ENCODE results near the gene GUCY2C.

GUCY2C gene

DNA sequence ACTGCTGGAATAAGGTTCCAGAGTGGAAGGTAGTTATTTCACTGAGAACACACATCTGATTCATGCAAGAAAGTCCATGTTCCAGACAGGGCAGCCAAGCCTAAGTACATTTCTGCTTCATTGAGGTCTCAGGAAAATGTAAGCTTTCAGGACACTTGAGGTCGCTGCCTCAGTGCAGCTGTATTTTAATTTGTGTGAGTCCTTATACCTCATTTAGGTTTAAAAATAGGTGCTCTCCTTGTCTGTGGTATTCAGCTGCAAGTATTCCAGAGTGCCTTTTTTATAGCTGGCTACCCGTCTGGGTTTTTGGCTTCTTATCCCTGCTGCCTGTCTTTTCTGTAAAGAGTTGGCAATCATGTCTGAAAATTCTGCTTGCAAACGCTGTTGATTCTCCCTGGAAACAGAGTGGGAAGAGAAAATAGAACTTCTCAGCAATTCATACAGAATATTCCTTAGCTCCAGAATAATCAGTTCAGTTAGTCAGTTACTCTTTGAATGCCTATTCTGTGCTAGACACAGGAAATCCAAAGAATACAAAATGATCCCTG is 83.4 kb downstream of the GUCY2C start:
- TF ChIP-seq RAD21 (IDR thresholded peaks at IDR 0.05; ENCODE audit: low read depth) (no peak), CEBPB (IDR thresholded peaks at IDR 0.05) (no peak), CREB1 (IDR thresholded peaks at IDR 0.05; ENCODE audit: low read depth) (no peak), EP300 (IDR thresholded peaks at IDR 0.05; ENCODE audit: borderline replicate concordance) (no peak), TAF1 (IDR thresholded peaks at IDR 0.05; ENCODE audit: low read depth) (no peak)

DNA sequence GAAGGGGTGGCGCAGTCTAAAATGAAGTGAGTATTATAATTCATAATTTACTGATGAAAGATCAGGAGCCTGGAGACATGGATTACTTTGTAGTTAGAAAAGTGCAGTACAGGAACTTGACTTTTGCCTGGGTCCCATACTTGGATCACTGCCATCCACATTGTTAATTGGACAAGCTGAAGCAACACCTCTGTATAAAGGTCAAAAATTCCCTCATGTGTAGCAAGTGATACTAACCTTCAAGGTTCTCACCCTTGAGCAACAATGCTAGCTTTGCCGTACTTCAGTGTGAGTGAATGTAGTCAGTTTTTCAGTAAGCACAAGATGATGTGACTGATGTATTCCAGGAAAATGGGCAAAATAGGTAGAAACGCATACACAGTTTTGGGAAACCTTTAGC is 84.1 kb downstream of the GUCY2C start:
- no peak for TF ChIP-seq CEBPB (IDR thresholded peaks at IDR 0.05)
- TF ChIP-seq, protein P1, sequence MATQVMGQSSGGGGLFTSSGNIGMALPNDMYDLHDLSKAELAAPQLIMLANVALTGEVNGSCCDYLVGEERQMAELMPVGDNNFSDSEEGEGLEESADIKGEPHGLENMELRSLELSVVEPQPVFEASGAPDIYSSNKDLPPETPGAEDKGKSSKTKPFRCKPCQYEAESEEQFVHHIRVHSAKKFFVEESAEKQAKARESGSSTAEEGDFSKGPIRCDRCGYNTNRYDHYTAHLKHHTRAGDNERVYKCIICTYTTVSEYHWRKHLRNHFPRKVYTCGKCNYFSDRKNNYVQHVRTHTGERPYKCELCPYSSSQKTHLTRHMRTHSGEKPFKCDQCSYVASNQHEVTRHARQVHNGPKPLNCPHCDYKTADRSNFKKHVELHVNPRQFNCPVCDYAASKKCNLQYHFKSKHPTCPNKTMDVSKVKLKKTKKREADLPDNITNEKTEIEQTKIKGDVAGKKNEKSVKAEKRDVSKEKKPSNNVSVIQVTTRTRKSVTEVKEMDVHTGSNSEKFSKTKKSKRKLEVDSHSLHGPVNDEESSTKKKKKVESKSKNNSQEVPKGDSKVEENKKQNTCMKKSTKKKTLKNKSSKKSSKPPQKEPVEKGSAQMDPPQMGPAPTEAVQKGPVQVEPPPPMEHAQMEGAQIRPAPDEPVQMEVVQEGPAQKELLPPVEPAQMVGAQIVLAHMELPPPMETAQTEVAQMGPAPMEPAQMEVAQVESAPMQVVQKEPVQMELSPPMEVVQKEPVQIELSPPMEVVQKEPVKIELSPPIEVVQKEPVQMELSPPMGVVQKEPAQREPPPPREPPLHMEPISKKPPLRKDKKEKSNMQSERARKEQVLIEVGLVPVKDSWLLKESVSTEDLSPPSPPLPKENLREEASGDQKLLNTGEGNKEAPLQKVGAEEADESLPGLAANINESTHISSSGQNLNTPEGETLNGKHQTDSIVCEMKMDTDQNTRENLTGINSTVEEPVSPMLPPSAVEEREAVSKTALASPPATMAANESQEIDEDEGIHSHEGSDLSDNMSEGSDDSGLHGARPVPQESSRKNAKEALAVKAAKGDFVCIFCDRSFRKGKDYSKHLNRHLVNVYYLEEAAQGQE (IDR thresholded peaks at IDR 0.05; ENCODE audit: low read depth): no peak
- TF ChIP-seq, protein P2, sequence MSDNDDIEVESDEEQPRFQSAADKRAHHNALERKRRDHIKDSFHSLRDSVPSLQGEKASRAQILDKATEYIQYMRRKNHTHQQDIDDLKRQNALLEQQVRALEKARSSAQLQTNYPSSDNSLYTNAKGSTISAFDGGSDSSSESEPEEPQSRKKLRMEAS (IDR thresholded peaks at IDR 0.05): no peak
- TF ChIP-seq TAF1 (IDR thresholded peaks at IDR 0.05; ENCODE audit: low read depth): no peak
- TF ChIP-seq, protein P3, sequence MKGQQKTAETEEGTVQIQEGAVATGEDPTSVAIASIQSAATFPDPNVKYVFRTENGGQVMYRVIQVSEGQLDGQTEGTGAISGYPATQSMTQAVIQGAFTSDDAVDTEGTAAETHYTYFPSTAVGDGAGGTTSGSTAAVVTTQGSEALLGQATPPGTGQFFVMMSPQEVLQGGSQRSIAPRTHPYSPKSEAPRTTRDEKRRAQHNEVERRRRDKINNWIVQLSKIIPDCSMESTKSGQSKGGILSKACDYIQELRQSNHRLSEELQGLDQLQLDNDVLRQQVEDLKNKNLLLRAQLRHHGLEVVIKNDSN (IDR thresholded peaks at IDR 0.05): no peak
- TF ChIP-seq RAD21 (IDR thresholded peaks at IDR 0.05; ENCODE audit: low read depth): no peak

DNA sequence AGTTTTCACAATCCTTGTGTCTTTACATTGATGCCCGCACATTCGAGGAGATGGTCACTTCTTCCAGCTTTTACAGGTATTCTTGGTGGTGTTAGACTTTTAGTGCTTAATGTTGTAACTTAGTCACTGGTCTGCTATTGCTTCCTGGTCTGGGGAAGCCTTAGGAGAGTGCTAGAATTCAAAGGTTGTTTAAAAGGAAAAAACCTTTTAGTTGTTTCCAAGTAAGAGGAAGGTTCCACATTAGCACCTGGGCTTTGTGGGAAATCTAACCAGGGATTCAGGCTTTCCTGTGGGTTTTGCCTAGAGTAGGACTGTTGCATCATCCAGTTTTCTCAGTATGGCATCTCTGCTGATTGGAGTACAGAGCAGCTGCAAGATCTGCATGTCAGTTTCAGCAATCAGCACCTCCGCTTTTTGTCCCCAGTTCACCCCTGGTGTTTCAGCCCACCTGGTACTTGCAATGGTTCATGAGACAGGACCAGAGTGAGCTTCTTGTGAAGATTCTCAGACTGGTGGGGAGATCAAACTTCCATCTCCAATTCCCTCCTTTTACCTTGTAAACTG is 84.7 kb downstream of the GUCY2C start:
- TF ChIP-seq CEBPB (IDR thresholded peaks at IDR 0.05): peak; percentile 31; the same call in 1 of the 2 replicates
- TF ChIP-seq, protein P1 (IDR thresholded peaks at IDR 0.05; ENCODE audit: low read depth): no peak

DNA sequence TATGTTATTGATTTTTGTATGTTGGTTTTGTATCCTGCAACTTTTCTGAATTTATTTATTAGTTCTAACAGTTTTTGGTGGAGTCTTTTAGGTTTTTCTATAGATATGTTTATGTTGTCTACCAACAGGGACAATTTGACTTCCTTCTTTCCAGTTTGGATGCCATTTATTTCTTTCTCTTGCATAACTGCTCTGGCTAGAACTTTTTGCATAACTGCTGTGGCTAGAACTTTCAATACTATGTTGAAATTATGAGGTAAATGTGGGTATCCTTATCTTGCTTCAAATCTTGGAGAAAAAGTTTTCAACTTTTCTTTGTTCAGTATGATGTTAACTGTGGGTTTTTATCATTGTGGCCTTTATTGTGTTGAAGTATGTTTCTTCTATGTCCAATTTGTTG is 88.8 kb downstream of the GUCY2C start:
- TF ChIP-seq TAF1 (IDR thresholded peaks at IDR 0.05; ENCODE audit: low read depth) (no peak), TEAD4 (IDR thresholded peaks at IDR 0.05) (no peak), ZBTB7A (IDR thresholded peaks at IDR 0.05; ENCODE audit: low read depth) (no peak), EP300 (IDR thresholded peaks at IDR 0.05; ENCODE audit: borderline replicate concordance) (no peak), NFIC (IDR thresholded peaks at IDR 0.05) (no peak), CEBPB (IDR thresholded peaks at IDR 0.05) (no peak), RAD21 (IDR thresholded peaks at IDR 0.05; ENCODE audit: low read depth) (no peak), EGR1 (IDR thresholded peaks at IDR 0.05) (no peak), CREB1 (IDR thresholded peaks at IDR 0.05; ENCODE audit: low read depth) (no peak), FOXM1 (IDR thresholded peaks at IDR 0.05; ENCODE audit: borderline replicate concordance, low read depth) (no peak), YY1 (IDR thresholded peaks at IDR 0.05; ENCODE audit: low read depth) (no peak), TCF12 (IDR thresholded peaks at IDR 0.05; ENCODE audit: low read depth) (no peak)
- TF ChIP-seq, protein P2 (IDR thresholded peaks at IDR 0.05): no peak
- TF ChIP-seq, protein P3 (IDR thresholded peaks at IDR 0.05): no peak
- TF ChIP-seq, protein P1 (IDR thresholded peaks at IDR 0.05; ENCODE audit: low read depth): no peak

DNA sequence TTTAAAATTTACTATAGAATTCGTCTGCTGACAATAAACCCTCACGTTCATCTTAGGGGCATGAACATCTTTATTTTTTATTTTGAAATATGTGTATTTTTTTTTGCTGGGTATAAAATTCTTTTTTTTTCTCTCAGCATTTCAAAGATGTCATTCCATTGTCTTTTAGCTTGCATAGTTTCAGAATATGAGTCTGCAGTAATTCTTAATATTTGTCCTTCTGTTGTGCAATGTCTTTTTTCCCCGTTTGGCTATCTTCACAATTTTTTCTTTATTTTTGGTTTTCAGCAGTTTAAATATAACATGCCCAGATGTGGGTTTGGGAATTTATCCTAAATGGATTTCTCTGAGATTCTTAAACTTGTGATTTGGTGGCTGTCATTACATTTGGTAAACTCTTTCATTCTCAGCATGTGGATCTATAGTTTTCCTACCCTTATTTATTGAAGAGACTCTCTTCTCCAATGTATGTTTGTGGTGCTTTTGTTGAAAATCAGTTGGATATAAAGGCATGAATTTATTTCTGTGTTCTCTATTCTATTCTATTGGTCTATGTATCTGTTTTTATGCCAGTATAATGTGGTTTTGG is 90.9 kb downstream of the GUCY2C start:
- TF ChIP-seq CEBPB (IDR thresholded peaks at IDR 0.05) (peak; percentile 86), EP300 (IDR thresholded peaks at IDR 0.05; ENCODE audit: borderline replicate concordance) (no peak)
- TF ChIP-seq, protein P3 (IDR thresholded peaks at IDR 0.05): 0 out of 2 replicates have a peak, but pooled peaks have one; percentile 49

Data from Ishikawa (cell line).